Ectodermal cell (in vitro differentiated cells): Measurements from ENCODE around the gene TECR.
"Not testable (repeated sequence)": the region's sequence is repeated elsewhere in the genome, so short reads cannot be mapped to it uniquely, and the experiment has no call there.

Source experiments
- H3K27ac ChIP-seq: 2 replicates; pipeline ENCODE4 v1.7.0; 2013; ENCODE audit warnings: mild to moderate bottlenecking, low read depth, low read length; ENCODE audit not compliant: insufficient read depth, poor library complexity, severe bottlenecking
- H3K27me3 ChIP-seq: 2 replicates; pipeline ENCODE4 v1.7.0; 2013; ENCODE audit warnings: mild to moderate bottlenecking, low read length; ENCODE audit not compliant: insufficient read depth, control insufficient read depth, poor library complexity, severe bottlenecking
- H3K36me3 ChIP-seq: one replicate; pipeline ENCODE4 v1.7.0; 2013; ENCODE audit warnings: low read length; ENCODE audit not compliant: control insufficient read depth, insufficient read depth
- H3K4me1 ChIP-seq: one replicate; pipeline ENCODE4 v1.7.0; 2013; ENCODE audit warnings: low read length; ENCODE audit not compliant: control insufficient read depth, insufficient read depth
- H3K4me3 ChIP-seq: 2 replicates; pipeline ENCODE4 v1.7.0; 2013; ENCODE audit warnings: low read depth, low read length, control low read depth; ENCODE audit not compliant: insufficient read depth
- H3K9me3 ChIP-seq: 2 replicates; pipeline ENCODE4 v1.7.0; 2013; ENCODE audit warnings: mild to moderate bottlenecking, low read length, moderate library complexity; ENCODE audit not compliant: control insufficient read depth
- WGBS, 2 experiments: methylation state at CpG; one replicate each; pipeline ENCODE4 v1.1.7; 2013; ENCODE audit warnings: missing lambda C conversion rate in 2 of 2; 5-methylcytosine and 5-hydroxymethylcytosine counted together

TECR gene

DNA sequence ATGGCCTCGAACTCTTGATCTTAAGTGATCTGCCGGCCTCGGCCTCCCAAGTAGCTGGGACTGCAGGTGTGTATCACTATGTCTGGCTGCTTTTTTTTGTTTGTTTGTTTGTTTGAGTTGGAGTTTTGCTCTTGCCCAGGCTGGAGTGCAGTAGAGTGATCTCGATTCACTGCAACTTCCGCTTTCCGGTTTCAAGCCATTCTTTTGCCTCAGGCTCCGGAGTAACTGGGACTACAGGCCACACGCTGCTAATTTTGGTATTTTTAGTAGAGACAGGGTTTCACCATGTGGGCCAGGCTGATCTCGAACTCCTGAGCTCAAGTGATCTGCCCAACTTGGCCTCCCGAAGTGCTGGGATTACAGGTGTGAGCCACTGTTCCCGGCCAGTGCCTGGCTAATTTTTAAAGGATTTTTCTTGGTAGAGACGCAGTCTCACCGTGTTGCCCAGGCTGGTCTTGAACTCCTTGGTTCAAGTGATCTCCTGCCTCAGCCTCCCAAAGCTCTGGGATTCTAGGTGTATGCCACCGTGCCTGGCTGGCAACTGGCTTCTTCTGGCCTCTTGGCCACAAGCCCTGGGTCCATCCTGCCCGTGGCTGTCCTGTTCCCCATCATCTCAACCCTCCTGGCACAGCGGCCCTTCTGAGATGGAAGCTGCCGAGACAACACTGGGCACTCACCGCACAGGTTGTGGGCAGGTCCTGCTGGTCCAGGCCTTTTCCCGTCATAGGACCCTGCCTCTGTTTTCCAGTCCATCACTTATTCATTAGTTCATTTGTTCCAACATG lies 11.5 kb downstream of the TECR start:
- Histone ChIP-seq H3K27ac (no peak overlapping the region), H3K9me3 (no peaks in the 10 kb centered on the region), H3K4me3 (no peak overlapping the region), H3K36me3 (no peaks in the 10 kb centered on the region), H3K4me1 (peaks cover 4% of the 10 kb centered on the region), H3K27me3 (no peaks in the 10 kb centered on the region)
- 94 to 95% methylated on average over 19 of the region's 19 CpGs for WGBS, 2 experiments

DNA sequence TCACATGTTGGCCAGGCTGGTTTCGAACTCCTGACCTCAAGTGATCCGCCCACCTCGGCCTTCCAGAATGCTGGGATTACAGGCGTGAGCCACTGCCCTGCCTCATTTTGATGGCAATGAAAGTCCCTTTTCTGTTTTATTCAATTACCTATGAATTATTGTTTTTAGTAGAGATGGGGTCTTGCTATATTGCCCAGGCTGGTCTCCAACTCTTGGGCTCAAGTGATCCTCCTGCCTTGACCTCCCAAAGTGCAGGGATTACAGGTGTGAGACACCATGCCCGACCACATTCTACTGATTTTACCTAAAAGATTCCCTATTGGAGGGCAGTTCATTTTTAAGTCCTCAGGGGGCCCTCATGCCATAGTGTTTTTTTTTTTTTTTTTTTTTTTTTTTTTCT lies 12.6 kb downstream of the TECR start:
- H3K27me3 ChIP-seq, H3K4me3 ChIP-seq, H3K9me3 ChIP-seq, H3K4me1 ChIP-seq, H3K36me3 ChIP-seq, H3K27ac ChIP-seq: not testable (repeated sequence)
- WGBS, 2 experiments: 95 to 96% methylated on average over 5 of the region's 5 CpGs

DNA sequence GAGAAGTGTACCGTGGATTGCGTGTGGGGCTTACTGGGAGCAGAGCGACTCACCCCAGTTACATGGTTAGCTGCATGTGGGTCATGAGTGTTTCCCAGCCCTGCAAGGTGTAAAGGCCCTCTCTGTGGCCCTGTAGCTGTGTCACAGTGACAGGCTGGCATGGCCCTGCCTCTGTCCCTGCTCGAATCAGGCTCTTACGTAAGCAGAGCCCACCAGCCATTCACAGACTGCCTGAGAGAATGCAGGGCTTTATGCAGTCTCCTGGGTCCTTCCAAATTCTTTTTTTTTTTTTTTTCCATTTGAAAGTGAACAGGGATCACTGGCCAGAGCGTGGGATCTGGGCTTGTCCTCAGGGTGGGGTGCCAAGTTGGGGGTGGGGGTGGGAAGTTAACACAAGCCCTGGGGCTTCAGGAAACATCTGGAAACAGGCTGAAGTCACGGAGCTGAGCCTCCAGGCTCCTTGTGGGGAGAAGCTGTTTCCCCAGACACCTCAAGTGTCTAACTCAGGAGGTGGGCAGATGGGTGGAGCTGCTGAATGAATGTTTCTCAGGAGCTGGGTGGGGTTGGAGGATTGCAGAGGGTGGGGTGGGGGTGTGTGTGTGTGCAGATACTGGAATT lies 13.4 kb downstream of the TECR start:
- Histone ChIP-seq H3K27ac (peak overlapping the region; percentile 60), H3K36me3 (no peaks in the 10 kb centered on the region), H3K27me3 (no peaks in the 10 kb centered on the region), H3K4me1 (peaks cover 4% of the 10 kb centered on the region), H3K9me3 (no peaks in the 10 kb centered on the region), H3K4me3 (no peak overlapping the region)
- WGBS, 2 experiments: 64% methylated on average over 7 of the region's 7 CpGs

DNA sequence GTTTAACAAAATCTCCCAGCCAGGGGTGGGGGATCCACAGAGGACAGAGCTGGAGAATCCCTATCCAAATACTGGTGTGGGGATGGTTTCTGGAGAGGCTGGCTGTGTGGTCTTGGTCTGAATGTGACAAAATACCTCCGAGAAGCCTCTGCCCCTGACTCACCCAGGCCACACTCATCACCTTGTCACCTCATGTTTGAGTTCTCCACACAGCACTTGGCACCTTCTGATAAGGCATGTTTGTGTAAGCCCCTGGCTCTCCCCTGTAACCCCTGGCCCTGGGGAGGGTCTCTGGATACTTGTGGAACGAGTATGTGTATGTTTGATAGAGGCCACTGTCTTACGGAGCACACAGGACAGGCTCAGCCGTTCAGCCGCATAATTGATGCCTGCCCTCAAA lies 14.7 kb downstream of the TECR start:
- Histone ChIP-seq H3K4me1 (peaks cover 4% of the 10 kb centered on the region), H3K27me3 (no peaks in the 10 kb centered on the region), H3K4me3 (no peak overlapping the region), H3K9me3 (no peaks in the 10 kb centered on the region), H3K27ac (no peak overlapping the region), H3K36me3 (peaks cover 11% of the 10 kb centered on the region)
- 91 to 95% methylated on average over 5 of the region's 5 CpGs for WGBS, 2 experiments

DNA sequence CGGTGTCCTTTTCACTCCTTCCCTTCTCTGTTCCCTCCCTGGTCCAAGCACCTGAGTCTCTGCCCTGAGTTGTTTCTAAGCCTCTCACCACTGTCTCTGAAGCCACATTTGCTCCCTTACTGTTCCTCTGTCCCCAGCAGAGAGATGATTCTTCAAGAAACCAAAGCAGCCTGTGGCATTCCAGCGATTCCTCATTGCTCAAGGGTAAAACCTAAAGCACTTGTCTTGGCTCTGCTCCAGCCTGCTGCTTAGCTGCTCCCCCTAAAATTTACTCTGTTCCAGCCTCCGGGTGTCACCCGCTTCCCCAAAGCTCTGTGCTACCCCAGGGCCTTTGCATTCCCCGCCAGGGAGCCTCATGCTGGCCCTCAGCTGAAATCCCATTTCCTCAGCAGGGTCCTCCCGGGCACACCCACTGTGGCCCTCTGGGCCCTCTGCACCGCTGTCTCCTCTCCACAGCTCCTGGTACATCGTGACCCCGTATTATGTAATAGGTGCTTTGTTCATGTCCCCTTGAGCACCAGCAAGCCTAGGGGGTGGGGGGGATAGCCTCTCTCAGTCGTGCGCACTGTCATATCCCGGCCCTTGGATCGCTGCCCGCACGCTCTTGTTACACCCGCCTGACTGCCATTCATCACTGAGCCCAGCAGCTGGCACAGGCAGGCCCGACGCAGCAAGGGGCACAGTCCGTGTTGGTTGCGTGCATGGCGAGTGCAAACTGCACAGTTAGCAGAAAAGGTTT lies 15.8 kb downstream of the TECR start:
- peaks cover 11% of the 10 kb centered on the region for H3K36me3 ChIP-seq
- no peaks in the 10 kb centered on the region for H3K27me3 ChIP-seq
- no peak overlapping the region for H3K27ac ChIP-seq
- WGBS, 2 experiments: 96 to 97% methylated on average over 21 of the region's 21 CpGs
- H3K4me1 ChIP-seq: peaks cover 4% of the 10 kb centered on the region
- no peaks in the 10 kb centered on the region for H3K9me3 ChIP-seq
- no peak overlapping the region for H3K4me3 ChIP-seq

DNA sequence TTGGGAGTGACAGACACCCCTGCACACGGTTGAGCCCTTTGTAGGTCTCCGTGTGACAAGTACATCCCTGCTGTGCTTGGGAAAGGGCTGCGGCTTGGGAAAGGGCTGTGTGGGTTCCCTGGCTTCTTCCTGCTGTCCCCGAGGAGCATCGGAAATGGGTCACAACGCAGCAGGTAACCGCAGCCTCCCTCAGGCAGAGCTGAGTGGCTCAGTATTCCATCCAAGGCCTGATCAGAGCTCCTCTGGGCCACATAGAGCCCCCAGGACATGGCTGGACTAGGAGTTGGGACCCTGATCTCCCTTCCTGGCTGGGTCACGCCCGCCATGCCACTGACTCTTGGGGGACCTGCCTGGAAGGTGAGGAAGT lies 16.3 kb downstream of the TECR start:
- WGBS, 2 experiments: 90 to 93% methylated on average over 9 of the region's 9 CpGs
- H3K27ac ChIP-seq: no peak overlapping the region
- peaks cover 4% of the 10 kb centered on the region for H3K4me1 ChIP-seq

DNA sequence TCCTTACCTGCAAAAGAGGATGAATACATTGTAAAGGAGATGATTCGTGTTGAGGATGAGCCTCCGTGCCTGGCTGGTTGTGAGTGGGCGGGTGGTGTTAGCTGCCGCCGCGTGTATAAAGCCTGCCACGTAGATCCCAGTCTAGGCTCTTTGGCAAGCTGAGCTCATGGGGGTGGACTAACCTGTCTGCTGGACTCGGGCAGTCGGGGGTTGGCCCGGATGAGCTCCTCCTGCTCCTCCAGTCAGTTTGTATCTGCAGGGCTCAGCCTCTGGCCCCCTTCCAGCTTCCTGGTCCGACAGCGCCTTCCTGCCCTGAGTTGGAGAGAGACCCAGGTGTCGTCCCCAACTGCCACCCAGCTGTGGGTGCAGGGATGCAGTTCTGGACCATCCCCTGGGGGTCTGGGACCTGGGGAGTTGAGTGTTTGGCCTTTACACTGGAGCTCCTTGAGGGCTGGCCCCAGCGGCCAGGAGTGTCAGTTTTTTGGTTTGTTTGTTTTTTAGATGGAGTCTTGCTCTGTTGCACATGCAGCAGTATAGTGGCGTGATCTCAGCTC lies 20.9 kb downstream of the TECR start:
- Histone ChIP-seq H3K36me3 (peaks cover 11% of the 10 kb centered on the region), H3K27me3 (no peaks in the 10 kb centered on the region), H3K4me3 (no peak overlapping the region), H3K9me3 (no peaks in the 10 kb centered on the region), H3K27ac (no peak overlapping the region), H3K4me1 (no peaks in the 10 kb centered on the region)
- 92 to 95% methylated on average over 15 of the region's 15 CpGs for WGBS, 2 experiments

More for the DNA sequence above, 16.3 kb downstream of the TECR start:
- H3K36me3 ChIP-seq: peaks cover 11% of the 10 kb centered on the region
- no peak overlapping the region for H3K4me3 ChIP-seq
- H3K27me3 ChIP-seq: no peaks in the 10 kb centered on the region
- no peaks in the 10 kb centered on the region for H3K9me3 ChIP-seq

DNA sequence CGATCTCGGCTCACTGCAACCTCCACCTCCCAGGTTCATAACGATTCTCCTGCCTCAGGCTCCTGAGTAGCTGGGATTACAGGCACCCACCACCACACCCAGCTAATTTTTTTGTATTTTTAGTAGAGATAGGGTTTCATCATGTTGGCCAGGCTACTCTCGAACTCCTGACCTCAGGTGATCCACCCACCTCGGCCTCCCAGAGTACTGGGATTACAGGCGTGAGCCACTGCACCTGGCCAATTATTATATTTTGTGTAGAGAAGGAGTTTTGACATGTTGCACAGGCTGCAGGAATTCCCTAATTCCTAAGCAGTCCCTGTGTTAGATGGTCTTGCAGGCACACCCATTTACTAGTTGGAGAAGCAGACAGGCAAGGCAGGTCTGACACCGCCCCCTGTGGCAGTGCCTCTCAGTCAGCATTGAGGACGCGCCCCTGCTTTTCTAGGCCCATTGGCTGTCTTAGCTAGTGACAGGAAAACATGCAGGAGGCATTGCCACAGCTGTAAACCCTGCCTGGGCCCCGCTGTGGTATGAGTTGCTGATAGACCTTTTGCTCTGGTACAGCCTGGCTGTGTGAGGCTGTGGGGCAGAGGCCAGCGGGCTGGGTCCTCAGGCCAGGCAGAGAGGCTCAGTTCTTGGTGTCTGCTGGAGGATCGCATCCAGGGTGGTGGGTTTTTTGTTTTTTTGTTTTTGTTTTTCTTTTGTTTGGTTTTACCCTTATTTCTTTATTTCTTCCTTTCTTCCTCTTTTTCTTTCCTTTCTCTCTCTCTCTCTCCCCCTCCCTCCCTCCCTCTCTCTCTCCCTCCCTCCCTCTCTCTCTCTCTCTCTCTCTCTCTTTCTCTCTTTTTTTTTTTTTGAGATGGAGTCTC lies 22.0 kb downstream of the TECR start:
- H3K27me3 ChIP-seq, H3K4me3 ChIP-seq, H3K9me3 ChIP-seq, H3K4me1 ChIP-seq, H3K27ac ChIP-seq: not testable (repeated sequence)
- peaks cover 11% of the 10 kb centered on the region for H3K36me3 ChIP-seq
- 72 to 75% methylated on average over 11 of the region's 12 CpGs for WGBS, 2 experiments

DNA sequence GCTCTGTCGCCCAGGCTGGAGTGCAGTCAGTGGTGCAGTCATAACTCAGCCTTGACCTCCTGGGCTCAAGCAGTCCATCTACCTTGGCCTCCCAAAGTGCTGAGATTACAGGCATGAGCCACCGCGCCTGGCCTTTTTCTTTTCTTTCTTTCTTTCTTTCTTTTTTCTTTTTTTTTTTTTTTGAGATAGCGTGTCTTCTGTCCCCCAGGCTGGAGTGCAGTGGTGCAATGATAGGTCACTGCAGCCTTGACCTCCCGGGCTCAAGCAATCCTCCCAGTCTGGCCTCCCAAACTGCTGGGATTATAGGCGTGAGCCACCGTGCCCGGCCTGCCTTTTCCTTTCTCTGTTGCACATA lies 22.6 kb downstream of the TECR start:
- not testable (repeated sequence) for H3K4me3 ChIP-seq, H3K4me1 ChIP-seq, H3K27ac ChIP-seq, H3K27me3 ChIP-seq, H3K9me3 ChIP-seq
- WGBS, 2 experiments: 94% methylated on average over 8 of the region's 8 CpGs
- H3K36me3 ChIP-seq: peaks cover 11% of the 10 kb centered on the region
